ENCODE results near the gene INPPL1. TPM values are rescaled to one million over a fixed set of nuclear protein-coding genes. Genes with fewer than 3 reads are reported as not detected.

INPPL1 gene
- total and polyA plus RNA-seq, 2 donors (not counting 1 experiment from before 2014, with no cell fraction given) = 205 to 208 TPM

DNA sequence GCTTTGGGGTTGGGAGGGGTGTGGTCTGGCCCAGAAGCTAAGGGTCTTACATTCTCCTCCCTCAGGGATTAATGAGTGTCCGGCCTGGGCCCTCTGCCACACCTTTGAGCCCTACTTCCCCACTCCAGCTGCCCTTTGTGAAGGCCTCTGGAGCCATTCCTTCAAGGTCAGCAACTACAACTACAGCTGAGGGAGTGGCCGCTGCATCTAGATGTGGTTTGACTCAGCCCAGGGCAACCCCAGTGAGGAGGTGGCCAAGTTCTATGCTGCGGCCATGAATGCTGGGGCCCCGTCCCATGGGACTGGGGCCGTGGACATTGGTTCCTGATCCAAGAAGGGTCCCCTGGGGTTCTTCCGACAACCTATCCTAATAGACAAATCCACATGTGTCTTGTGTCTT lies 46.9 kb upstream of the INPPL1 start:
- H3K4me1 Mint-ChIP-seq = no peaks in the 10 kb centered on the region
- no peaks in the 10 kb centered on the region for H3K9me3 Mint-ChIP-seq (ENCODE audit: insufficient read depth)
- Histone ChIP-seq H3K79me2 (ENCODE audit: control insufficient read depth, insufficient read depth, low read length) (no peaks in the 10 kb centered on the region), H3K27me3 (replicated peaks in 1 of 4; ENCODE audit: control extremely low read depth in 1 of 4, control insufficient read depth in 3 of 4, insufficient read depth in 4 of 4, low read length in 3 of 4) (peaks cover 0 to 16% (median 1%) of the 10 kb centered on the region in 4 experiments), H3K36me3 (replicated peaks in 1 of 2; ENCODE audit: control extremely low read depth in 1 of 2, control insufficient read depth in 1 of 2, extremely low read depth in 1 of 2, insufficient read depth in 2 of 2, low read length in 1 of 2) (no peaks in the 10 kb centered on the region), H3K4me2 (replicated peaks; ENCODE audit: low read depth, low read length, poor library complexity, severe bottlenecking) (no peak overlapping the region), H3K4me3 (ENCODE audit: control extremely low read depth in 1 of 5, extremely low read depth in 1 of 5, insufficient read depth in 1 of 5, low read depth in 2 of 5, low read length in 4 of 5) (no peak overlapping the region), H4K20me1 (ENCODE audit: control insufficient read depth, insufficient read depth, low read length, poor library complexity, severe bottlenecking) (no peaks in the 10 kb centered on the region), H3K4me1 (ENCODE audit: control insufficient read depth in 2 of 2, insufficient read depth in 2 of 2, low read length in 2 of 2) (no peaks in the 10 kb centered on the region), H3K9me3 (ENCODE audit: control extremely low read depth in 1 of 3, control insufficient read depth in 2 of 3, insufficient read depth in 1 of 3, low read length in 2 of 3) (no peaks in the 10 kb centered on the region), H2AFZ (ENCODE audit: insufficient read depth, low read depth, low read length, poor library complexity, severe bottlenecking) (no peak overlapping the region), H3K27ac (ENCODE audit: low read length in 2 of 2) (no peak overlapping the region), H3K9ac (ENCODE audit: low read length) (no peak overlapping the region)
- WGBS (ENCODE audit: insufficient coverage) = 68% methylated on average over 4 of the region's 6 CpGs
- peaks cover 25% of the 10 kb centered on the region for H3K27me3 Mint-ChIP-seq
- no peak overlapping the region for H3K27ac Mint-ChIP-seq
- H3K4me3 Mint-ChIP-seq = no peak overlapping the region
- no peak for ATAC-seq (ENCODE audit: low read depth)
- ChIA-PET POLR2A (no interaction called here), CTCF (interaction anchor here (0.6 to 1.2 kb wide), 2 partner anchors 34 to 233 kb away, joined by 4 read pairs; no protein-coding TSS in a partner anchor)
- intact Hi-C loops (cut with micrococcal nuclease) = no loop called here
- TF ChIP-seq EZH2 (IDR thresholded peaks at IDR 0.05; ENCODE audit: borderline replicate concordance, insufficient read depth, low read depth, low read length, poor library complexity, severe bottlenecking) = no peak
- TF ChIP-seq, protein P1, sequence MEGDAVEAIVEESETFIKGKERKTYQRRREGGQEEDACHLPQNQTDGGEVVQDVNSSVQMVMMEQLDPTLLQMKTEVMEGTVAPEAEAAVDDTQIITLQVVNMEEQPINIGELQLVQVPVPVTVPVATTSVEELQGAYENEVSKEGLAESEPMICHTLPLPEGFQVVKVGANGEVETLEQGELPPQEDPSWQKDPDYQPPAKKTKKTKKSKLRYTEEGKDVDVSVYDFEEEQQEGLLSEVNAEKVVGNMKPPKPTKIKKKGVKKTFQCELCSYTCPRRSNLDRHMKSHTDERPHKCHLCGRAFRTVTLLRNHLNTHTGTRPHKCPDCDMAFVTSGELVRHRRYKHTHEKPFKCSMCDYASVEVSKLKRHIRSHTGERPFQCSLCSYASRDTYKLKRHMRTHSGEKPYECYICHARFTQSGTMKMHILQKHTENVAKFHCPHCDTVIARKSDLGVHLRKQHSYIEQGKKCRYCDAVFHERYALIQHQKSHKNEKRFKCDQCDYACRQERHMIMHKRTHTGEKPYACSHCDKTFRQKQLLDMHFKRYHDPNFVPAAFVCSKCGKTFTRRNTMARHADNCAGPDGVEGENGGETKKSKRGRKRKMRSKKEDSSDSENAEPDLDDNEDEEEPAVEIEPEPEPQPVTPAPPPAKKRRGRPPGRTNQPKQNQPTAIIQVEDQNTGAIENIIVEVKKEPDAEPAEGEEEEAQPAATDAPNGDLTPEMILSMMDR (IDR thresholded peaks at IDR 0.05) = no peak
- DNase-seq = no peak

DNA sequence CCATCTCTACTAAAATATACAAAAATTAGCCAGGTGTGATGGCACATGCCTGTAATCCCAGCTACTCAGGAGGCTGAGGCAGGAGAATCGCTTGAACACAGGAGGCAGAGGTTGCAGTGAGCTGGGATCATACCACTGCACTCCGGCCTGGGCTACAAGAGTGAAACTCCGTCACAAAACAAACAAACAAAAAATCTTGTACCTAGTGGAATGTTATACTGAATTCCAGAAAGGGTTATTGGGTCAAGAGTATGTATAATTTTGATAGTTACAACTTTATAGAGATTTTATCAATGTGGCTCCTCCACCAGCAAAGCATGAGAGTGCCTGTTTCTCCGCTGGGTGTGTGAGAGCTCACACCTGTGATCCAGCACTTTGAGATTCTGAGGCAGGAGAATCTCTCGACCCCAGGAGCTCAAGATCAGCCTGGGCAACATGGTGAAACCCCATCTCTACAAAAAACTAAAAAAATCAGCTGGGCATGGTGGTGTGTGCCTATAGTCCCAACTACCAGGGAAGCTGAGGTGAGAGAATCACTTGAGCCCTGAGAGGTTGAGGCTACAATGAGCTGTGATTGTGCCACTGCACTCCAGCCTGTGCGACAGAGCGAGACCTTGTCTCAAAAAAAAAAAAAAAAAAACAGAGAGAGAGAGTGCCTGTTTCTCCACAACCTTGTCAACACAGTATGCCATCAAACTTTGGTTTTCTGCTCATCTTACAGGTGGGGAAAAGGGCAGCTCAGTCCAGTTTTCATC lies 45.3 kb upstream of the INPPL1 start:
- ChIA-PET POLR2A (interaction anchor here (0.6 kb wide), 1 partner anchor 38 kb away, joined by 7 read pairs; no protein-coding TSS in a partner anchor), CTCF (interaction anchor here (1.1 to 1.8 kb wide), 2 partner anchors 44 to 62 kb away, joined by 3 to 5 read pairs; no protein-coding TSS in a partner anchor)
- Mint-ChIP-seq H3K9me3 (ENCODE audit: insufficient read depth) (no peaks in the 10 kb centered on the region), H3K4me1 (peaks cover 1% of the 10 kb centered on the region), H3K27ac (no peak overlapping the region), H3K27me3 (peaks cover 25% of the 10 kb centered on the region), H3K4me3 (no peak overlapping the region)
- TF ChIP-seq EZH2 (IDR thresholded peaks at IDR 0.05; ENCODE audit: borderline replicate concordance, insufficient read depth, low read depth, low read length, poor library complexity, severe bottlenecking) = no peak
- TF ChIP-seq, protein P1 (IDR thresholded peaks at IDR 0.05) = no peak
- intact Hi-C loops (cut with micrococcal nuclease) = no loop called here
- H3K4me2 ChIP-seq (replicated peaks; ENCODE audit: low read depth, low read length, poor library complexity, severe bottlenecking) = no peak overlapping the region
- H3K27ac ChIP-seq (ENCODE audit: low read length in 2 of 2) = no peak overlapping the region
- H3K9ac ChIP-seq (ENCODE audit: low read length) = no peak overlapping the region
- DNase-seq (no peak), ATAC-seq (ENCODE audit: low read depth) (no peak)
- no peaks in the 10 kb centered on the region for H3K79me2 ChIP-seq (ENCODE audit: control insufficient read depth, insufficient read depth, low read length)
- H3K9me3 ChIP-seq (ENCODE audit: control extremely low read depth in 1 of 3, control insufficient read depth in 2 of 3, insufficient read depth in 1 of 3, low read length in 2 of 3) = no peaks in the 10 kb centered on the region
- H3K27me3 ChIP-seq (replicated peaks in 1 of 4; ENCODE audit: control extremely low read depth in 1 of 4, control insufficient read depth in 3 of 4, insufficient read depth in 4 of 4, low read length in 3 of 4) = peaks cover 0 to 16% (median 1%) of the 10 kb centered on the region in 4 experiments
- no peak overlapping the region for H2AFZ ChIP-seq (ENCODE audit: insufficient read depth, low read depth, low read length, poor library complexity, severe bottlenecking)
- no peaks in the 10 kb centered on the region for H3K4me1 ChIP-seq (ENCODE audit: control insufficient read depth in 2 of 2, insufficient read depth in 2 of 2, low read length in 2 of 2)
- H4K20me1 ChIP-seq (ENCODE audit: control insufficient read depth, insufficient read depth, low read length, poor library complexity, severe bottlenecking) = no peaks in the 10 kb centered on the region
- H3K36me3 ChIP-seq (replicated peaks in 1 of 2; ENCODE audit: control extremely low read depth in 1 of 2, control insufficient read depth in 1 of 2, extremely low read depth in 1 of 2, insufficient read depth in 2 of 2, low read length in 1 of 2) = no peaks in the 10 kb centered on the region
- WGBS (ENCODE audit: insufficient coverage) = 83% methylated on average over 3 of the region's 7 CpGs
- H3K4me3 ChIP-seq (ENCODE audit: control extremely low read depth in 1 of 5, extremely low read depth in 1 of 5, insufficient read depth in 1 of 5, low read depth in 2 of 5, low read length in 4 of 5) = no peak overlapping the region
